ENCODE measurements around the gene CCDC149. TPM values are rescaled to one million over a fixed set of nuclear protein-coding genes. Genes with fewer than 3 reads are reported as not detected.

Gene CCDC149
- total and polyA plus RNA-seq, 9 of the 15 experiments (the other 6 are each of a cell fraction or from before 2014, with no cell fraction given) = 0.04 to 0.18 TPM; not detected in 7

- in situ Hi-C loops (cut with MboI) (no loop called here), intact Hi-C loops (cut with micrococcal nuclease) (no loop called here)
- no peaks in the 10 kb centered on the region for H3K36me3 ChIP-seq (ENCODE audit: control insufficient read depth, insufficient read depth, low read length)
- H3K4me2 ChIP-seq (ENCODE audit: insufficient read depth, low read length) = no peak overlapping the region
- no peaks in the 10 kb centered on the region for H3K9me3 ChIP-seq (replicated peaks; ENCODE audit: control insufficient read depth, insufficient read depth, low read depth, low read length)
- ATAC-seq (no peak), DNase-seq (ENCODE audit: extremely low read depth in 1 of 4, low spot score in 3 of 4) (no peak), FAIRE-seq (no peak)
- no peak overlapping the region for H3K27ac ChIP-seq (ENCODE audit: extremely low read depth, low read depth, low read length)
- ChIA-PET POLR2A (no interaction called here), CTCF (ENCODE audit: low intra/inter-chr PET ratio) (no interaction called here)
- TF ChIP-seq EWSR1 (IDR thresholded peaks at IDR 0.05; ENCODE audit: borderline replicate concordance, low read depth, partially characterized antibody) = no peak
- no peak for TF ChIP-seq BCOR (IDR thresholded peaks at IDR 0.05)
- TF ChIP-seq CHD1 (IDR thresholded peaks at IDR 0.05; ENCODE audit: low read length) = no peak
- no peak for TF ChIP-seq DDX20 (tag; IDR thresholded peaks at IDR 0.05; ENCODE audit: low read depth)
- no peak for TF ChIP-seq ZNF77 (CRISPR knock-in tag; IDR thresholded peaks at IDR 0.05)
- no peak for TF ChIP-seq MLX (CRISPR knock-in tag; conservative IDR thresholded peaks at IDR 0.05)
- no peak for TF ChIP-seq TAF7 (tag; IDR thresholded peaks at IDR 0.05)
- TF ChIP-seq MLLT1 (IDR thresholded peaks at IDR 0.05) = no peak
- no peak for TF ChIP-seq JUN (IDR thresholded peaks at IDR 0.05; ENCODE audit: borderline replicate concordance, low read depth, low read length)
- no peak for TF ChIP-seq JUN (CRISPR knock-in tag; IDR thresholded peaks at IDR 0.05; ENCODE audit: borderline replicate concordance)
- no peak for TF ChIP-seq CBX2 (IDR thresholded peaks at IDR 0.05; ENCODE audit: insufficient read depth, low read length, poor library complexity, severe bottlenecking)
- no peak for TF ChIP-seq SPI1 (IDR thresholded peaks at IDR 0.05; ENCODE audit: borderline replicate concordance, low read depth, low read length)
- no peak overlapping the region for H3K4me3 ChIP-seq
- peaks cover 0 to 13% of the 10 kb centered on the region in 2 experiments; a peak in 2 of 5 replicates for H3K4me1 ChIP-seq (replicated peaks in 1 of 2; ENCODE audit: control insufficient read depth in 2 of 2, insufficient read depth in 2 of 2, low read length in 2 of 2)
- H3K9me1 ChIP-seq (ENCODE audit: control insufficient read depth, insufficient read depth, low read length) = no peaks in the 10 kb centered on the region
- peaks cover 3 to 35% of the 10 kb centered on the region in 2 experiments; a peak in 3 of 5 replicates for H3K27me3 ChIP-seq (ENCODE audit: control insufficient read depth in 2 of 2, insufficient read depth in 2 of 2, low read length in 2 of 2)
- H4K20me1 ChIP-seq (replicated peaks; ENCODE audit: control insufficient read depth, insufficient read depth, low read length) = no peaks in the 10 kb centered on the region
- BruUV-seq (replicated peaks) = no TSS peak
- no peaks in the 10 kb centered on the region for H3K79me2 ChIP-seq (ENCODE audit: control insufficient read depth, insufficient read depth, low read length)
- no peak overlapping the region for H3K9ac ChIP-seq (ENCODE audit: insufficient read depth in 1 of 2, low read depth in 2 of 2, low read length in 2 of 2)
- H2AFZ ChIP-seq (ENCODE audit: low read depth, low read length) = no peak overlapping the region
- WGBS (ENCODE audit: insufficient coverage, low coverage, missing lambda C conversion rate) = 5% methylated on average over 6 of the region's 6 CpGs
Measured at GRCh38 chr4:24808955-24809354, 103.9 kb downstream of the CCDC149 start.
